Activated CD8-positive, alpha-beta T cell treated with anti-CD3 and anti-CD28 coated beads for 36 hours (primary cell): Measurements from ENCODE around the gene UNC5A. TPM values are rescaled to one million over a fixed set of nuclear protein-coding genes. Genes with fewer than 3 reads are reported as not detected.

Experiments
- ATAC-seq: fragments of 200-7000 bp; cut with Tn5 transposase; one replicate; pipeline ENCODE4 v1.10.0; 2021; ENCODE audit warnings: mild to moderate bottlenecking, moderate library complexity
- CTCF ChIA-PET: fragments of 350-600 bp; sonication (Branson Sonifier 250); formaldehyde crosslinking; loops from one replicate; lab custom pipeline; 2021; ENCODE audit warnings: antibody characterized with exemption; lab: Charles Lee
- POLR2A ChIA-PET: fragments of 350-600 bp; sonication (Branson Sonifier 250); formaldehyde crosslinking; loops from one replicate; lab custom pipeline; 2021; ENCODE audit warnings: antibody characterized with exemption; lab: Charles Lee
- DNase-seq: peaks from one replicate; pipeline ENCODE4 v3.0.0-alpha.2; 2020
- H3K27ac Mint-ChIP-seq: one replicate; pipeline ENCODE4 v1.8.0; 2021; ENCODE audit warnings: mild to moderate bottlenecking, mixed read lengths
- H3K27me3 Mint-ChIP-seq: one replicate; pipeline ENCODE4 v1.8.0; 2021; ENCODE audit warnings: mixed read lengths
- H3K36me3 Mint-ChIP-seq: one replicate; pipeline ENCODE4 v1.8.0; 2021; ENCODE audit warnings: low read depth, mixed read lengths
- H3K4me1 Mint-ChIP-seq: one replicate; pipeline ENCODE4 v1.8.0; 2021; ENCODE audit warnings: low read depth, mixed read lengths
- H3K4me3 Mint-ChIP-seq: one replicate; pipeline ENCODE4 v1.8.0; 2021; ENCODE audit warnings: mild to moderate bottlenecking, moderate library complexity, mixed read lengths
- H3K9me3 Mint-ChIP-seq: one replicate; pipeline ENCODE4 v1.8.0; 2021; ENCODE audit warnings: mixed read lengths
- CTCF ChIP-seq: fragments of 200-600 bp; IDR thresholded peaks from one replicate; pipeline ENCODE4 v1.8.0; 2022; ENCODE audit warnings: antibody characterized with exemption, mild to moderate bottlenecking
- intact Hi-C: fragments of 100-400 bp; cut with micrococcal nuclease; formaldehyde crosslinking; loops from one replicate; pipeline ENCODE4 v1.10.0; 2022
- total RNA-seq, 2 experiments: library from RNA; stranded (reverse); gene quantifications; one replicate each; pipeline ENCODE4 v1.2.3, GENCODE V29; 2021

Gene UNC5A
- total RNA-seq, 2 experiments from 2014 or later = not detected

- no peak for ATAC-seq
- Mint-ChIP-seq H3K36me3 (no peaks in the 10 kb centered on the region), H3K4me3 (no peak overlapping the region), H3K27me3 (peaks cover 29% of the 10 kb centered on the region), H3K9me3 (no peaks in the 10 kb centered on the region), H3K4me1 (no peaks in the 10 kb centered on the region), H3K27ac (no peak overlapping the region)
- no peak for TF ChIP-seq CTCF
- DNase-seq = no peak
- CTCF ChIA-PET = no interaction called here
- intact Hi-C loops = no loop called here
- POLR2A ChIA-PET = interaction anchor here (1.1 kb wide), 1 partner anchor 20 kb away, joined by 4 read pairs; no protein-coding TSS in a partner anchor
Observed at GRCh38 chr5:176861276-176861675, 50.9 kb downstream of the UNC5A start.

- H3K36me3 Mint-ChIP-seq = no peaks in the 10 kb centered on the region
- ChIA-PET POLR2A (no interaction called here), CTCF (no interaction called here)
- H3K4me1 Mint-ChIP-seq = no peaks in the 10 kb centered on the region
- DNase-seq = no peak
- H3K27ac Mint-ChIP-seq = no peak overlapping the region
- no peak overlapping the region for H3K4me3 Mint-ChIP-seq
- intact Hi-C loops = no loop called here
- no peak for TF ChIP-seq CTCF
- peaks cover 39% of the 10 kb centered on the region for H3K27me3 Mint-ChIP-seq
- H3K9me3 Mint-ChIP-seq = no peaks in the 10 kb centered on the region
- no peak for ATAC-seq
Observed at GRCh38 chr5:176862330-176862995, 52.1 kb downstream of the UNC5A start.

GRCh38 chr5:176863041-176863764 is 52.8 kb downstream of the UNC5A start:
- Mint-ChIP-seq H3K27me3 (peaks cover 39% of the 10 kb centered on the region), H3K36me3 (no peaks in the 10 kb centered on the region), H3K27ac (no peak overlapping the region), H3K4me1 (no peaks in the 10 kb centered on the region), H3K9me3 (no peaks in the 10 kb centered on the region), H3K4me3 (no peak overlapping the region)
- ChIA-PET POLR2A (no interaction called here), CTCF (no interaction called here)
- no peak for ATAC-seq
- intact Hi-C loops = no loop called here
- DNase-seq = no peak
- TF ChIP-seq CTCF = no peak

GRCh38 chr5:176863765-176864098 is 53.4 kb downstream of the UNC5A start:
- H3K9me3 Mint-ChIP-seq = no peaks in the 10 kb centered on the region
- CTCF ChIA-PET = no interaction called here

More at GRCh38 chr5:176863765-176864098, 53.4 kb downstream of the UNC5A start:
- Mint-ChIP-seq H3K4me3 (no peak overlapping the region), H3K36me3 (no peaks in the 10 kb centered on the region), H3K4me1 (no peaks in the 10 kb centered on the region), H3K27me3 (peaks cover 37% of the 10 kb centered on the region), H3K27ac (no peak overlapping the region)
- intact Hi-C loops = no loop called here
- no peak for TF ChIP-seq CTCF
- POLR2A ChIA-PET = no interaction called here
- ATAC-seq = no peak
- DNase-seq = no peak
